GM10266 (cell line): ENCODE results near the gene RSPRY1.

Source experiments
- DNase-seq: peaks from one replicate; pipeline ENCODE4 v3.0.0; 2012; ENCODE audit errors: extremely low spot score
- TF ChIP-seq, protein P1 (sequence below): IDR thresholded peaks from 2 replicates; pipeline ENCODE4 v1.5.1; 2012; ENCODE audit warnings: mild to moderate bottlenecking, low read depth; ENCODE audit not compliant: control insufficient read depth, insufficient read depth; ENCODE audit errors: missing control alignments

RSPRY1 gene

DNA sequence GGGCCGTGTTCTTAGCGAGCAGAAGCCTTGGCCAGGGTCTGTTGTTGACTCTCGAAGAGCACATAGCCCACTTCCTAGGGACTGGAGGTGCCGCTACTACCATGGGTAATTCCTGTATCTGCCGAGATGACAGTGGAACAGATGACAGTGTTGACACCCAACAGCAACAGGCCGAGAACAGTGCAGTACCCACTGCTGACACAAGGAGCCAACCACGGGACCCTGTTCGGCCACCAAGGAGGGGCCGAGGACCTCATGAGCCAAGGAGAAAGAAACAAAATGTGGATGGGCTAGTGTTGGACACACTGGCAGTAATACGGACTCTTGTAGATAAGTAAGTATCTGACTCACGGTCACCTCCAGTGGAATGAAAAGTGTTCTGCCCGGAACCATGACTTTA lies 18.5 kb downstream of the RSPRY1 start:
- TF ChIP-seq, protein P1, sequence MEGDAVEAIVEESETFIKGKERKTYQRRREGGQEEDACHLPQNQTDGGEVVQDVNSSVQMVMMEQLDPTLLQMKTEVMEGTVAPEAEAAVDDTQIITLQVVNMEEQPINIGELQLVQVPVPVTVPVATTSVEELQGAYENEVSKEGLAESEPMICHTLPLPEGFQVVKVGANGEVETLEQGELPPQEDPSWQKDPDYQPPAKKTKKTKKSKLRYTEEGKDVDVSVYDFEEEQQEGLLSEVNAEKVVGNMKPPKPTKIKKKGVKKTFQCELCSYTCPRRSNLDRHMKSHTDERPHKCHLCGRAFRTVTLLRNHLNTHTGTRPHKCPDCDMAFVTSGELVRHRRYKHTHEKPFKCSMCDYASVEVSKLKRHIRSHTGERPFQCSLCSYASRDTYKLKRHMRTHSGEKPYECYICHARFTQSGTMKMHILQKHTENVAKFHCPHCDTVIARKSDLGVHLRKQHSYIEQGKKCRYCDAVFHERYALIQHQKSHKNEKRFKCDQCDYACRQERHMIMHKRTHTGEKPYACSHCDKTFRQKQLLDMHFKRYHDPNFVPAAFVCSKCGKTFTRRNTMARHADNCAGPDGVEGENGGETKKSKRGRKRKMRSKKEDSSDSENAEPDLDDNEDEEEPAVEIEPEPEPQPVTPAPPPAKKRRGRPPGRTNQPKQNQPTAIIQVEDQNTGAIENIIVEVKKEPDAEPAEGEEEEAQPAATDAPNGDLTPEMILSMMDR: no peak
- DNase-seq: no peak

DNA sequence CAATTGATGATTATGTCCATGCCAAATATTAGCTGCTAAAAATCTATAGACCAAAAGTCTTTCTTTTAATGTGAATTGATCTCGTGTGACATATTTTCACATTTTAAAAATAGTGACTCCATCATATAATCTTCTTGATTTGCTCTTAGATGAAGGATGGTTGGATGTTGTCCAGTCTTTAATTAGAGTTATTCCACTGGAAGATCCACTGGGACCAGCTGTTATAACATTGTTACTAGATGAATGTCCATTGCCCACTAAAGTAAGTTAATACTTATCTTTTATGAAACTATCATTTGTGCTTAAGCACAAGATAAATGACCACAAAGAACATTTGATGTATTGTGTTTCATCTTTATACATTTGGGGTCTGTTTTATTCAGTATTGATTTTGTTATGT lies 22.8 kb downstream of the RSPRY1 start:
- TF ChIP-seq, protein P1: no peak
- no peak for DNase-seq

DNA sequence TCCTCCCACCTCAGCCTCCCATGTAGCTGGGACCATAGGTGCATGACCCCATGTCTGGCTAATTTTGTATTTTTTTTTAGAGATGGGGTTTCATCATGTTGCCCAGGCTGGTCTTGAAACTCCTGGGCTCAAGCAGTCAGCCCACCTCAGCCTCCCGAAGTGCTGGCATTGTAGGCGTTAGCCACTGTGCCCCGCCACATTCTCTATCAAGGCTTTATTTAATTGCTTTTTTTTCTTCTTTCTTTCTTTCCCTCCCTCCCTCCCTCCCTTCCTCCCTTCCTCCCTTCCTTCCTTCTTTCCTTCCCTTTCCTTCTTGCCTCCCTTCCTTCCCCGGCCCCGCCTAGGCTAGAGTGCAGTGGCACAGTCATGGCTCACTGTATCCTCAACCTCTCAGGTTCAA lies 23.7 kb downstream of the RSPRY1 start:
- TF ChIP-seq, protein P1: no peak
- no peak for DNase-seq

DNA sequence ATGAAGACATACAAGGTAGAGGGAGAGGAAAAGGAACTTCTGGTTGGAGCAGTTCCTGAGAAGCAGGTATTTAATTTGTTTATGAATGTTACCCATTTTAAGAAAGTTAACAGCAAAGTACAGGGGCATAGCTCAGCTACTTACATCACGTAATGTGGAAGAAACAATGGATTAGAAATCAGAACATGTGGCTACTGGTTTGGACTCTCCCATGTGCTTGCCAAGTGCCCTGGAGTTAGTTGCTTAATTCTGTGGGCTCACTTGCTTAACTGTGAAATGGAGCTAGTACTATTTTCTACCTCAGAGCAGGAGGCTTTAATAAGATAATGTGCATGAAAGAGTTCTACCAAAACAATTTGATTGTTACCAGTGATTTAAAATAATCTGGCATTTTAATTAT lies 27.3 kb downstream of the RSPRY1 start:
- TF ChIP-seq, protein P1: no peak
- no peak for DNase-seq

DNA sequence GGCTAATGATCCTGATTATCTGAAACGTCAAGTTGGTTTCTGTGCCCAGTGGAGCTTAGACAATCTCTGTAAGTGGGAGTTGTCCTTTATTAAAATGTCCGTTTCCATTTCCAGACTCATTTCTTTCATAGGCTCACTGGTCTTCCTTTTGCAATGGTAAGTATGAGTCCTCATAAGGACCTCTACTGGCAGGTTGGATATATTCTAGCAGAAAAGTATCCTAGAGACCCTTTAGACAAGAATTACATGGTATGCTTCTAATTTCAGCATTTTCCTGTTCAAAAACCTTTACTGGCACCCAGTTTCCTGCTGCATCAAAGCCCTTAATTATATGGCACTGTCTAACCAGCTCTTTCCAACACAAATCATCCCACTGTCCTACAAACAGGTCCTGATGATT lies 30.8 kb downstream of the RSPRY1 start:
- TF ChIP-seq, protein P1: no peak
- no peak for DNase-seq

DNA sequence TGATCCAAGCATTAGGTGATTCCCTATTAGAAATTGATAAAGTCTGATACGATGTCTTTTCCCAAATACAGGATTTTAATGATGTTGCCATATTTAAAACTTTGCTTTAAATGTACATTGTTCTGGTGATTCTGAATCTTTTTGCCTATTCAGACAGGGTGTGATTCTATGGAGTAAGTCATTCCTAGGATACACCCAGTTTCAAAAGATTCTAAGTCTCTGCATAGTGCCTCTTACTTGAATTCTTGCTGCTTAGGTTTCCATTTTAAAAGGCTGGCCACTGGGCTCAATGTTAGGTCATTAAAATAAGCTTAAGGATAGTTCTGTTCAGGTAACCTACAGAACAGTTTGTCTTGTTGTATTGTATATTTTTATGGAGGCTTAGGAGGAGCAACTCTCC lies 36.9 kb downstream of the RSPRY1 start:
- TF ChIP-seq, protein P1: no peak
- no peak for DNase-seq

DNA sequence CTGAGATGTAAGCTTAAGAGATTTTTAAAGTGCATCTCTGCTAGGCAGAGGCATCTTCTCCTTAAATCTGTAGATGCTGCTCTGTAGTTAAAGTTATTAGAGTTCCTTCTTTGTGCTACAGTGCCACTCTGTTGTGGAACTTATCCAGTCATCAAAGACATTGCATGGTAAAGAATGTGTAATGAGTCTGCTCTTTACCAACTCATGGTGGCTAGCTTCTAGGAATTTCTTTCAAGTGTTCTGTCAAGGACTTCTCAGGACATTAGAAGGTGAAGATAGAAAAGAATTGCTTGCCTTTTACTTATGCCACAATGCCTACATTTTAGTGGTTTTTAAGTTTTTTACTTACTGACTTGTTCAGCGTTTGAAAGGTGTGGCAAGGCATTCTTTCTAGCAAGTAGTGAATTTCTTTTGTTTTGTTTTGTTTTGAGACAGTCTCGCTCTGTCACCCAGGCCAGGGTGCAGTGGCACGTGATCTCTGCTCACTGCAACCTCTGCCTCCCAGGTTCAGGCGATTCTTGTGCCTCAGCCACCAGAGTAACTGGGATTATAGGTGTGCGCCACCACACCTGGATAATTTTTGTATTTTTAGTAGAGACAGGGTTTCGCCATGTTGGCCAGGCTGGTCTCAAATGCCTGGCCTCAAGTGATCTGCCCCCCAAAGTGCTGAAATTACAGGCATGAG lies 38.7 kb downstream of the RSPRY1 start:
- TF ChIP-seq, protein P1: no peak
- DNase-seq: no peak
